ENCODE measurements around the gene TLR4.

Gene TLR4

GRCh38 chr9:117696154-117696553 lies 8.0 kb upstream of the TLR4 start:
- no peak overlapping the region for H3K4me3 Mint-ChIP-seq
- H3K27me3 Mint-ChIP-seq (ENCODE audit: low read depth): no peaks in the 10 kb centered on the region
- H3K4me1 Mint-ChIP-seq (ENCODE audit: low read depth): no peaks in the 10 kb centered on the region
- H3K36me3 Mint-ChIP-seq (ENCODE audit: low read depth): no peaks in the 10 kb centered on the region
- H3K9me3 Mint-ChIP-seq: no peaks in the 10 kb centered on the region
- DNase-seq (ENCODE audit: low spot score): no peak
- no peak overlapping the region for H3K27ac Mint-ChIP-seq

DNA sequence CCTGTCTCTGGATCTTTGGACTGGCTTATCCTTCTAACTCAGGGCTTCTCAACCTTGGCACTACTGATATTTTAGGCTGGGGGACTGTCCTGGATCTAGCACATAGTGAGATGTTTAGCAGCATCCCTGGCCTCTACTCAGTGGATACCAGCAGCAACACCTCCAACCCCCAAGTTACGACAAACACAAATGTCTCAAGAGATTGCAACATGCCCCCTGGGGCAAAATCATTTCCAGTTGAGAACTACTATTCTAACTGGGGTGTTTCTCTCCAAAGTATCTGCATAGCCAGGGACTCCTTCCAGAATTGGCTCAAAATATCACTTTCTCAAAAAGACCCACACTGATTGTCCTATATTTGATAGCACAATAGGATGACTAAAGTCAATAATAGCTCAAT lies 7.2 kb upstream of the TLR4 start:
- Mint-ChIP-seq H3K9me3 (no peaks in the 10 kb centered on the region), H3K4me3 (no peak overlapping the region), H3K27ac (no peak overlapping the region), H3K4me1 (ENCODE audit: low read depth) (no peaks in the 10 kb centered on the region), H3K36me3 (ENCODE audit: low read depth) (no peaks in the 10 kb centered on the region), H3K27me3 (ENCODE audit: low read depth) (no peaks in the 10 kb centered on the region)
- no peak for DNase-seq (ENCODE audit: low spot score)

GRCh38 chr9:117703537-117703936 lies 666 bp upstream of the TLR4 start:
- Mint-ChIP-seq H3K4me3 (no peak overlapping the region), H3K4me1 (ENCODE audit: low read depth) (peaks cover 10% of the 10 kb centered on the region), H3K27ac (no peak overlapping the region), H3K36me3 (ENCODE audit: low read depth) (no peaks in the 10 kb centered on the region), H3K9me3 (no peaks in the 10 kb centered on the region), H3K27me3 (ENCODE audit: low read depth) (peaks cover 16% of the 10 kb centered on the region)
- no peak for DNase-seq (ENCODE audit: low spot score)

GRCh38 chr9:117704597-117704996 lies 394 bp downstream of the TLR4 start:
- Mint-ChIP-seq H3K27ac (no peak overlapping the region), H3K27me3 (ENCODE audit: low read depth) (peaks cover 16% of the 10 kb centered on the region), H3K9me3 (no peaks in the 10 kb centered on the region), H3K4me3 (peak overlapping the region; percentile 41), H3K4me1 (ENCODE audit: low read depth) (peaks cover 10% of the 10 kb centered on the region), H3K36me3 (ENCODE audit: low read depth) (no peaks in the 10 kb centered on the region)
- no peak for DNase-seq (ENCODE audit: low spot score)

- no peak overlapping the region for H3K4me3 Mint-ChIP-seq
- H3K4me1 Mint-ChIP-seq (ENCODE audit: low read depth): peaks cover 10% of the 10 kb centered on the region
These were observed 1.2 kb downstream of the TLR4 start for GRCh38 chr9:117705386-117705785.

DNA sequence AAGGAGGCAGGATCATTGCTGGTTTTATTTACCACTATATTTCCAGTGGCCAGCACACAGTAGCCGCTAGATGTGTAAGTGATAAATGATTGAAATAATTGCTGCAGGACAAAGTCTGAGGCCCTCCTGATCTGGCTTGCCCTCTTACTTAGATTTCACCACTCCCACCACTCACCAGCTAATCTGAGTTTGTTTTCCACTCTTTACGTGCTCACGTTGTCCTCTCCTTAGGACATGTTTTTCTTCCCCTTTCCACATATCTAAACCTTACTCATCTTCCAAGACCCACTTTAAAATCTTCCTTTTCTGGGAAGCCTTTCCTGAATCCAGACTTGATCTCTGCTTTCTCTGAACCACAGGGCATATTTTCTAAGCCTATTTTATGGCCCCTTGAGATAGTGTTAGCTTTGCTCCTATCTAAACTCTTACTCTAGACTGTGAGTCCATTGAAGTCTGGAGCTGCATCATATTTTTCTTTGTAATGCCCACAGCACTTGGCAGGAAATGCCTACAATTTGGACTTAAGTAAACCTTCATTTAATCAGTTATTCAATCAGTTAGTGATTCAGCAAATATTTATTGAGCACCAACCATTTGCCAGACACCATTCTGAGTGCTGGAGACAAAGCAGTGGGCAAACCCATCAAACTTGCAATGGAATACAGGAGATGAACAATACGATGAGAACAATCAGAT lies 2.4 kb downstream of the TLR4 start:
- peaks cover 10% of the 10 kb centered on the region for H3K4me1 Mint-ChIP-seq (ENCODE audit: low read depth)

More at GRCh38 chr9:117705386-117705785, 1.2 kb downstream of the TLR4 start:
- DNase-seq (ENCODE audit: low spot score): no peak
- H3K9me3 Mint-ChIP-seq: no peaks in the 10 kb centered on the region
- no peak overlapping the region for H3K27ac Mint-ChIP-seq
- H3K36me3 Mint-ChIP-seq (ENCODE audit: low read depth): no peaks in the 10 kb centered on the region
- H3K27me3 Mint-ChIP-seq (ENCODE audit: low read depth): peaks cover 19% of the 10 kb centered on the region

GRCh38 chr9:117707561-117707960 lies 3.4 kb downstream of the TLR4 start:
- DNase-seq (ENCODE audit: low spot score): no peak
- Mint-ChIP-seq H3K36me3 (ENCODE audit: low read depth) (no peaks in the 10 kb centered on the region), H3K4me3 (no peak overlapping the region), H3K27ac (no peak overlapping the region), H3K27me3 (ENCODE audit: low read depth) (peaks cover 32% of the 10 kb centered on the region), H3K4me1 (ENCODE audit: low read depth) (peaks cover 10% of the 10 kb centered on the region), H3K9me3 (no peaks in the 10 kb centered on the region)

More for the DNA sequence above, 2.4 kb downstream of the TLR4 start:
- H3K9me3 Mint-ChIP-seq: no peaks in the 10 kb centered on the region
- peaks cover 28% of the 10 kb centered on the region for H3K27me3 Mint-ChIP-seq (ENCODE audit: low read depth)
- no peaks in the 10 kb centered on the region for H3K36me3 Mint-ChIP-seq (ENCODE audit: low read depth)
- no peak for DNase-seq (ENCODE audit: low spot score)
- H3K27ac Mint-ChIP-seq: no peak overlapping the region
- no peak overlapping the region for H3K4me3 Mint-ChIP-seq

DNA sequence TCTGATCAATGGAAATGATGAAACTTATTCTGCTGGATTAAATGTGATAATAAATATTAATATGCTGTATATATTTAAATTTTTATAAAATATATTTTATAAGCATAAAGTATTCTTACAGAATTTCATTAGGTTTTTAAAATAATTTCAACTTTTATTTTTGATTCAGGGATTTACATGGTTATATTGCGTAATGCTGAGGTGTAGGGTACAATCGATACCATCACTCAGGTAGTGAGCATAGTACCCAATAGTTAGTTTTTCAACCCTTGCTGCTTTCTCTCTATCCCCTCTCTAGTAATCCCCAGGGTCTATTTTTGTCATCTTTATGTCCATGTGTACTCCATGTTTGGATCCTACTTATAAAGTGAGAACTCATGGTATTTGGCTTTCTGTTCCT lies 5.7 kb downstream of the TLR4 start:
- no peaks in the 10 kb centered on the region for H3K36me3 Mint-ChIP-seq (ENCODE audit: low read depth)
- H3K4me1 Mint-ChIP-seq (ENCODE audit: low read depth): peaks cover 3% of the 10 kb centered on the region
- peaks cover 33% of the 10 kb centered on the region for H3K27me3 Mint-ChIP-seq (ENCODE audit: low read depth)
- no peak overlapping the region for H3K4me3 Mint-ChIP-seq
- H3K9me3 Mint-ChIP-seq: no peaks in the 10 kb centered on the region
- H3K27ac Mint-ChIP-seq: no peak overlapping the region
- no peak for DNase-seq (ENCODE audit: low spot score)

DNA sequence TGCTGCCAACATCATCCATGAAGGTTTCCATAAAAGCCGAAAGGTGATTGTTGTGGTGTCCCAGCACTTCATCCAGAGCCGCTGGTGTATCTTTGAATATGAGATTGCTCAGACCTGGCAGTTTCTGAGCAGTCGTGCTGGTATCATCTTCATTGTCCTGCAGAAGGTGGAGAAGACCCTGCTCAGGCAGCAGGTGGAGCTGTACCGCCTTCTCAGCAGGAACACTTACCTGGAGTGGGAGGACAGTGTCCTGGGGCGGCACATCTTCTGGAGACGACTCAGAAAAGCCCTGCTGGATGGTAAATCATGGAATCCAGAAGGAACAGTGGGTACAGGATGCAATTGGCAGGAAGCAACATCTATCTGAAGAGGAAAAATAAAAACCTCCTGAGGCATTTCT lies 10.1 kb downstream of the TLR4 start:
- DNase-seq (ENCODE audit: low spot score): no peak
- H3K27me3 Mint-ChIP-seq (ENCODE audit: low read depth): peaks cover 26% of the 10 kb centered on the region
- peaks cover 27% of the 10 kb centered on the region for H3K4me1 Mint-ChIP-seq (ENCODE audit: low read depth)
- H3K9me3 Mint-ChIP-seq: peaks cover 11% of the 10 kb centered on the region
- H3K27ac Mint-ChIP-seq: no peak overlapping the region
- H3K36me3 Mint-ChIP-seq (ENCODE audit: low read depth): peaks cover 4% of the 10 kb centered on the region
- no peak overlapping the region for H3K4me3 Mint-ChIP-seq

GRCh38 chr9:117715411-117715989 lies 11.3 kb downstream of the TLR4 start:
- no peak overlapping the region for H3K4me3 Mint-ChIP-seq
- no peak overlapping the region for H3K27ac Mint-ChIP-seq
- H3K9me3 Mint-ChIP-seq: peaks cover 11% of the 10 kb centered on the region
- peaks cover 4% of the 10 kb centered on the region for H3K36me3 Mint-ChIP-seq (ENCODE audit: low read depth)
- no peak for DNase-seq (ENCODE audit: low spot score)
- H3K4me1 Mint-ChIP-seq (ENCODE audit: low read depth): peaks cover 27% of the 10 kb centered on the region
- H3K27me3 Mint-ChIP-seq (ENCODE audit: low read depth): peaks cover 22% of the 10 kb centered on the region

GRCh38 chr9:117718085-117718484 lies 13.9 kb downstream of the TLR4 start:
- H3K27ac Mint-ChIP-seq: peak overlapping the region; percentile 20
- peaks cover 11% of the 10 kb centered on the region for H3K9me3 Mint-ChIP-seq
- H3K4me1 Mint-ChIP-seq (ENCODE audit: low read depth): peaks cover 27% of the 10 kb centered on the region
- H3K4me3 Mint-ChIP-seq: no peak overlapping the region
- peaks cover 22% of the 10 kb centered on the region for H3K27me3 Mint-ChIP-seq (ENCODE audit: low read depth)
- H3K36me3 Mint-ChIP-seq (ENCODE audit: low read depth): peaks cover 4% of the 10 kb centered on the region
- peak; percentile 8 for DNase-seq (ENCODE audit: low spot score)

GRCh38 chr9:117718701-117719100 lies 14.5 kb downstream of the TLR4 start:
- peaks cover 27% of the 10 kb centered on the region for H3K4me1 Mint-ChIP-seq (ENCODE audit: low read depth)
- no peak overlapping the region for H3K27ac Mint-ChIP-seq
- DNase-seq (ENCODE audit: low spot score): no peak
- H3K27me3 Mint-ChIP-seq (ENCODE audit: low read depth): peaks cover 23% of the 10 kb centered on the region
- no peak overlapping the region for H3K4me3 Mint-ChIP-seq
- peaks cover 4% of the 10 kb centered on the region for H3K36me3 Mint-ChIP-seq (ENCODE audit: low read depth)
- H3K9me3 Mint-ChIP-seq: peaks cover 11% of the 10 kb centered on the region

- peaks cover 27% of the 10 kb centered on the region for H3K27me3 Mint-ChIP-seq (ENCODE audit: low read depth)
- H3K9me3 Mint-ChIP-seq: peaks cover 11% of the 10 kb centered on the region
- H3K27ac Mint-ChIP-seq: no peak overlapping the region
- H3K4me1 Mint-ChIP-seq (ENCODE audit: low read depth): peaks cover 27% of the 10 kb centered on the region
- no peak overlapping the region for H3K4me3 Mint-ChIP-seq
- H3K36me3 Mint-ChIP-seq (ENCODE audit: low read depth): peaks cover 4% of the 10 kb centered on the region
- DNase-seq (ENCODE audit: low spot score): no peak
These were observed 15.1 kb downstream of the TLR4 start for GRCh38 chr9:117719161-117719920.

DNA sequence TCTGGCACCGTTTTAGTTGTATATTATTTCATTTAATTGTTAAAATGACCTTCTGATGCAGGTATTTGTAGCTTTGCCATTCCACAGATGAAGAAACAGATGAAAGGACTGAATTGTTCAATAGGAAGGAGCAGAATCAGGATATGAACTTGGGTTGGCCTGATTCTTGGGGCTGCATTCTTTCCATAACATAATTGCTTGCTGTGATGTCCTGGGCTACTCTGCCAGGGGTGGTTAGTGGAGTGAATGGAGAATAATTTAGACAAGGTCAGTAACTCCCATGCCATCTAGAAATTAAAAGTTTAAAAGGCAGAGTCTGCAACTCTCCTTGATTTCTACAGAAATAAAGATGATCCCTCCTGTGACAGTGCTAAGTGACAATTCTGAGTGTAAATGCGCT lies 15.9 kb downstream of the TLR4 start:
- Mint-ChIP-seq H3K36me3 (ENCODE audit: low read depth) (peaks cover 4% of the 10 kb centered on the region), H3K27ac (no peak overlapping the region), H3K4me1 (ENCODE audit: low read depth) (peaks cover 27% of the 10 kb centered on the region), H3K9me3 (peaks cover 11% of the 10 kb centered on the region), H3K27me3 (ENCODE audit: low read depth) (peaks cover 28% of the 10 kb centered on the region), H3K4me3 (no peak overlapping the region)
- no peak for DNase-seq (ENCODE audit: low spot score)

Measured in T-helper 2 cell treated with Interferon-gamma antibody and Interleukin-4, amounts not matched to agents 5 μg/mL and 100 μg/mL, for 36 hours (primary cell).